GM12874 (cell line): ENCODE data around the gene ERC2.

ENCODE experiments used
- TF ChIP-seq, protein P1 (sequence below): IDR thresholded peaks from 2 replicates; pipeline ENCODE4 v1.5.1; 2011; ENCODE audit warnings: low read depth, mild to moderate bottlenecking, control low read depth, low read length, moderate library complexity; ENCODE audit not compliant: insufficient read depth

Gene ERC2

DNA sequence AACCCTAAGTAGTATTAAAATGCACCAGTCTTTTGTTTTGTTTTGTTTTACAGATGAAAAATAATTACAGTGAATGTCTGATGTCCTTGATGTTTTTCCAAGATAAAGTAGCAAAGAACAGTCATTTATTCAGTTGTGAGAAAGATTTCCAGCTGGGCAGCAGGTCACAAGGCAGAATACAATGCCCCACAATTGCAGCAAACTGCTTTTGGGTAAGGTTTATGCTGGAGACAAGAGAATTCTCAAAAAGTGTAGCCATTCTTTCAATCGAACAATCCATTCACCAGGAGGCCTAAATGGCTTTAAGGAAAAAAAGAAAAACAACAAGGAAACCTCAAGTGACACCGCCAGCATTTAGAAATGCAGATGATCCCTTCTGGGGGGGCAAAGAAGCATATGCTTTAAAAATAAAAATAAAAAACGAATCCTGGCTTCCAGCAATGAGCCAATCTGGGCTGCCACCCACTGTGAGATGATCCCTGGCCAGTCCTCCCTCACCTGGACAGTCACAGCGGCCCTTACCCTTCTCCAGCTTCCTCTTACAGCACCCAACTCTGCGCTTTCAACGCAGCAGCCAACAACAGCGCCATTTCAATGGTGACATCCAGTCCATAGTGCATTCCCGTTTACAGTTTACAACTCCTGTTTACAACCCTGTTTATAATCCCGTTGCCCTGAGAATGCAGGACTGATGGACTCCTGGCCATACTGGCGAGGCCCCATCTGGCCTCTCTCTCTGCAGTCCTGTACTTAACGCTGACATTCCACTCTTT is 955.5 kb downstream of the ERC2 start:
- TF ChIP-seq, protein P1, sequence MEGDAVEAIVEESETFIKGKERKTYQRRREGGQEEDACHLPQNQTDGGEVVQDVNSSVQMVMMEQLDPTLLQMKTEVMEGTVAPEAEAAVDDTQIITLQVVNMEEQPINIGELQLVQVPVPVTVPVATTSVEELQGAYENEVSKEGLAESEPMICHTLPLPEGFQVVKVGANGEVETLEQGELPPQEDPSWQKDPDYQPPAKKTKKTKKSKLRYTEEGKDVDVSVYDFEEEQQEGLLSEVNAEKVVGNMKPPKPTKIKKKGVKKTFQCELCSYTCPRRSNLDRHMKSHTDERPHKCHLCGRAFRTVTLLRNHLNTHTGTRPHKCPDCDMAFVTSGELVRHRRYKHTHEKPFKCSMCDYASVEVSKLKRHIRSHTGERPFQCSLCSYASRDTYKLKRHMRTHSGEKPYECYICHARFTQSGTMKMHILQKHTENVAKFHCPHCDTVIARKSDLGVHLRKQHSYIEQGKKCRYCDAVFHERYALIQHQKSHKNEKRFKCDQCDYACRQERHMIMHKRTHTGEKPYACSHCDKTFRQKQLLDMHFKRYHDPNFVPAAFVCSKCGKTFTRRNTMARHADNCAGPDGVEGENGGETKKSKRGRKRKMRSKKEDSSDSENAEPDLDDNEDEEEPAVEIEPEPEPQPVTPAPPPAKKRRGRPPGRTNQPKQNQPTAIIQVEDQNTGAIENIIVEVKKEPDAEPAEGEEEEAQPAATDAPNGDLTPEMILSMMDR = no peak

DNA sequence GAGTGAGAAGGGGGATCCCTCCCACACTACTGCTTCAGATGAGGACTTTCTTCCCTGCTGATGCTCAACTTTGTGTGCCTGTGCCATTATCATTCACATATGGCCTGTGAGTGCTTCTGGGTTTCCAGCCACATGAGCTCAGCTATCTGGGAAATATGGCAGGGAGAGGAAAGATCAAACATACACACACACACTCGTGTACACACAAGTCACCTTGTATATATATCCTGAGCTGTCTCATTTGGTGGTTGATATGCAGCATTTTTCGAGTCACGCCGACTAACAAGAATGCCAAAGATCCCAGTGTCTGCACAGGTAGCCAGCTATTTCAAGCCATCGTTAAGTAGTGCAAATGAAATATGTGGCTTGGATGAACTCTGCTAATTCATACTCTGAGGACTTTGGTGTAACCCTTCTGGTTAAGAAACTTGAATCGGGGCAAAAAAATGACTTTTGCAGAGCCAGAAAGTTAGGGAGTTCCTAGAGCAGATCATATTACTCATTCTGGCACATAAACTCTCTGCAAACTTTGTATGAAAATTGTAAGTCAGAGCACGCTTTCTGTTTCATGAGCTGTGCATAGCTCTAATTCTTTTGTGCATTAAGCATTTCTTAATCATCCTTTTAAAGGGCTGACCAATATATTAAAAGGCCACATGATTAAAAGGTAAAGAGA is 956.2 kb downstream of the ERC2 start:
- TF ChIP-seq, protein P1 = no peak

DNA sequence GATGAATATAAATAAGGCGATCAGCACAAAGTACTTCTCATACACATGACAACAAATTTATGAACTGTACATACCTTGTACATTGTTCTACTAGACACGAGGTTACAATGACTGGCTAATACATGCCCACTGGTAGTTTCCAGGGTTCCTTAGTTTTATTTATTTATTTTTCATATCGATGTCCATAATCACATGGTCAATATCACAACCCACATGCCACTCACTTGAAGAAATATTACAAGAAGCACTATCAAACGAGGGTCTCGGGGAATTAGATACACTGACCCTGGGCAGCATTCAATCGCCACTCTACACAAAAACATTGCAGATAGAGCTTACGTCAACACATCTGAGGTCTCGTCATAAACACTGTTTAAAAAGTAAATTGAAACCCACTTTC is 959.9 kb downstream of the ERC2 start:
- TF ChIP-seq, protein P1 = no peak

DNA sequence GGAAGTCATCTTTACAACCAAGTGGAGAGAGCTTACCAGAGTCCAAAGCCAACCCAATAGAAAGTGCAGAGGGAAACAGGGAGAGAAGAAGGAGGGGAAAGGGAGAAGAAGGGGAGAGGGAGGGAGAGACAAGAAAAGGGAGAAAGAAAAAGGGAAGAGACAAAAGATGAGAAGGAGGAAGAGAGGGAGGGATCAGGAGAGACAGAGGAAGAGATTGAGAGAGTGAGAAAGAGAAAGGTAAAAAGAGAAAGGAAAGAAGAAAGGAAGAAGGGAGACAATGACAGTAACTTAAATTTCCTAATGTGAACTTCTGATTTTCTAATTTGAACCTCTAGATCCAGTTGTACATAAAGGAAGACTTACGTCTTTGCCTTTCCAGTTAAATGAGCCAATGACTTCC is 960.5 kb downstream of the ERC2 start:
- TF ChIP-seq, protein P1 = no peak

DNA sequence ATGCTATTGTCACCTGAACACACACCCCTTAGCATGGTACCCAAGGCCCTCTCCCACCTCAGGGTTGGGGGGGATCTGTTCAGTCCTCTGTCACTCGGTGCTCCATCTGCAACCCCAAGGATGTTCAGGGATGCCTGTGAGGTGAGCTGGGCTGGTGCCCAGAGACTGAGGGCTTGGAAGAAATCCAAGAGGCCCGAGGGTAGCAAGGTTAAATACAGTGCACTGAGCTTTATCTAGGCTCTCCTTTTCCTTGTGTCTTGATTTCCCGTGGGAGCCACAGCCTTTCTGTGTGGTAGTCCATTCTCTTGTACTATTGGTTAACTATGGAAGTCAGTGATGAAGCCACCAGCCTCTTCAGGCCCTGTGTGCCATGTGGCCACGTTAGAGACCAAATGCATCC is 962.5 kb downstream of the ERC2 start:
- TF ChIP-seq, protein P1 = no peak

DNA sequence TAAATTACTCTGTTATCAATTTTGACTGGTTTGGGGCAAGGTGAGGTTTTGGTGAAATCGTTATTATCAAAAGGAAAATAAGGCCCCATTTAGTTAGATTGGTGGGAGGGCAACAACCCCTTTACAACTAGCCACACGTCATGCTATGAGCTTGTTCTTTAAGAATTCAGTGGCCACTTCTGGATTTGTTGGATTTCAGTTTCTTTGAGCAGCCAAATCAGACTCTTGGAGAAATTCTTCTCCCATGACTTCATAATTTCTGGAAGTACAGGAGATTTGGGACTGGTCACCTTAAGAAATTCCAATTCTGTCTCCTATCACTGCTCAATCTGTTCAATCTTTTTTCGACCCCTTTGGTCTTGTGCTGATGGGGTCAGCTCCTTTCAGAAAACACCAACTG is 966.4 kb downstream of the ERC2 start:
- TF ChIP-seq, protein P1 = no peak

DNA sequence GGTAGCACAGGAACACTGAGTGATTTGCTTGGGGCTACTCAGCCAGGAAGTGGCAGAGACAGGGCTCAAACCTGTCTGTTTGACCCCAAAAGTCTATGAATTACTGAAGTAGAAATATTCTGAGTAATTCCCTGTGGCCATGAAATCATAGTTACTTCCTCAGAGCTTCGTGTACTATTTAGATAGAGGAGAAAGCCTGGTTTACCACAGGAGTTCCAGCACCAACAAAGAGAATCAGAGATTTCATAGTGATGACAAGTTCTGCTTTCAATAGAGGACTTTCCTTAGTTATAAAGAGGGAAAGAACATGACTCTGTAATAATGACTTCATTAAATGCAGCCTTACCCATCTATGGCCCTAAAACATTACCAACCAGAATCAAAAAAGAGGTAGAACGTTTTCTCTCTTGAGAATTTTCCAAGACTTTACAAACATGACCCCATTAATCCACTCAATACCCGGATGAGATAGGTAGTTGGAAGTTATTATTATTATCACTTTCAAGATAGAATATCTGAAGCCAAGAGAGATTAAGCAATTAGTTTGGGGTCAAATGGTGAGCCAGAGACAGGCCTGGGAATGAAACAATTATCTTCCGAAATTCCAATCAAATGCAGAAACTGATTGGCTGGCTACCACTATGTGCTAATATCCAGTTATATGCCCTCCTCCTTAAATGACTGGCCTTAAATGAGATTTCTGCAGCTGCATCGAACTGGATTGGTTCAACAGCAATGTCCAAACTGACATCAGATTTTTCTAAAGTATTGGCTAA is 967.5 kb downstream of the ERC2 start:
- TF ChIP-seq, protein P1 = no peak
